ENCODE data around the gene PGA3.
A peak's percentile ranks its signal among the peaks of the same experiment; 100 is the strongest.
"Not testable (repeated sequence)": the region's sequence is repeated elsewhere in the genome, so short reads cannot be mapped to it uniquely, and the experiment has no call there.

Gene PGA3

DNA sequence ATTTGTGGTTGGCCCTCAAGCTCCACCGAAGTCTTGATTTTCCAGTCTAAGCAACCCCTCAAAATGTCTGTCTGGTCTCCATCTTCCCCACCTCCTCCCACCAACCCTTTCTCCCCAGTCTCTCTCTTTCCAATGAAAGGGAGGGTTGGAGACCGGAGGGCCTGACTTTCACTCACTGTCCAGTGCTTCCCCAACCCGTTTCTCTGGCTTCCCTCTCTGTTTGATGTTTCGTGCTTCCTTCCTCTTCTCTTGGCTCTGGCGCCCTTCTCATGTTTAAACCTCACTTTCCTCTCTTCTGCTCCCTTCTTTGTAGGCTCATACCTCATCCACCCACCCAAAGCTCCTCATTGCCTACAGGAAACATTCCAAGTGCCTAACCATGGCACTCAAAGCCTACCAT is 31.0 kb upstream of the PGA3 start:
- DNase-seq: no peak

DNA sequence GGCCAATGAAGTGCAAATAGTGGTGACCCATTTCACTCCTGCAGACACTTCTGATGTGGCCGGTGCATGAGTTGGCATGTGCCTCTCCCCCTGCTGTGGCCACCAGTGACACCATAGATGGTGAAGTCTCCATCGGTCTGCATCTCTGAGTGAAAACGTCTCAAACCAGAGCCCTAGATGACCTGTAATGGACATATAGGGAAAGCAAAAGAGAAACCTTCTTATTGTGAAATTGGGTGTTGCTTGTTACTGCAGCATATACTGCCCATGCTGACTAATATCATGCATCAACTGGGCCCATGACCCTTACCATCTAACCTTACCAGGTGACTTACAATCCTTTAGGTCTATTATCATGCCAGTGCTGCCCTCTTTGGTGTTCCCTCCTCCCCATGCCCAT is 30.4 kb upstream of the PGA3 start:
- DNase-seq: no peak

DNA sequence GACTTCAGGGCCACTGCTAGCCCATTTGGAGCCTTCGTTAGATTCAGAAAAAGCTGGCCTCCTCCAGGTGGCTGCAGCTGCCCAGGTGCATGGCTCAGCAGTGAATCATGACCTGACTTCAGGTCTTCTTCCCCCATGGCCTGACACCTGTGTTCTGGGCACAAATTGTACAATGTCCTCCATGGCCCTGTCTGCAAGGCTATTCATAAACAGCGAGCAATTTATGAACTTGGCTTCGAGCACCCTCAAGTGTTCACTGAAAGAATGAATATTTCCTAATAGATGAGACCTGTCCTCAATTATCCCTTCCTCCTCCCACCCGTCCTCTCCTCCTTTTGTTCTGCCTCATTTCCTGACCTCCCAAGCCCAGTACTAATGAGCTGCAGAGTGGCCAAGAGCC is 29.9 kb upstream of the PGA3 start:
- DNase-seq: no peak

DNA sequence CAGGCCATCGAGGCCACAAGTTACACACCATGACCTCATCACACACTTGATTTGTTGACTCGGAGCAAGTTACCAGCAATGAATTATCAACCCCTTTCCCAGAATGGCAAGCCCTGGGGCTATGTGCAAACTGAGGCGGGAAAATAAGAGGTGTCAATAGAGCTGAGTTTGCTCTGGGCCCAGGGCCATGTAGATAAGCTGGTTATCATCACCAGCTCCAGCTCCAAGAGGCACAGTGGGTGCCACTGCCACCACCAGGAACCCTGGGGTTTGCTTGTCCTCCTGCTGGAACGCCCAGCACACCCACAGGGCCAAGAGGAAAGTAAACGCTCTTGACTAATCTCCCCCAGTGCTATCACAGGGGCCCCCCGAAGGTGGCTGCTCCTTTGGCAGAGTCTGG is 29.0 kb upstream of the PGA3 start:
- no peak for DNase-seq

DNA sequence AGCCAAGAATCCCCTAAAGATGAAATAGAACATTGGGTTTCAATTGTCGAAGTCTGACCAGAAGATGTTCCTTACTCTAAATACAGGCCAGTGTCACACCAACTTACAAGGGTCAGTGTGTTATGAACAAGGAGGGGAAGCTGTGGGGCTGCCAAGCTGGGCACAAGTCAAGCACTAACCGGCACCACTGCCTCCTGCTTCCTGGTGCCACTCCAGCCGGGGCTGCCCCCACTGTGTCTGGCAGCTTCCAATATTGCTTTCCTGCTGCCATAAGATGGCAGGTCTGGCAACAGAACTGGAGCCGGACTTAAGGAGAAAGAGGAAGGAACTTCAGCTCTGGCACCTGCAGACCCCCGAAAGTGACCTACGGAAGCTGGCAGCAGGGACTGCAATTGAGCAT is 28.4 kb upstream of the PGA3 start:
- DNase-seq: no peak

DNA sequence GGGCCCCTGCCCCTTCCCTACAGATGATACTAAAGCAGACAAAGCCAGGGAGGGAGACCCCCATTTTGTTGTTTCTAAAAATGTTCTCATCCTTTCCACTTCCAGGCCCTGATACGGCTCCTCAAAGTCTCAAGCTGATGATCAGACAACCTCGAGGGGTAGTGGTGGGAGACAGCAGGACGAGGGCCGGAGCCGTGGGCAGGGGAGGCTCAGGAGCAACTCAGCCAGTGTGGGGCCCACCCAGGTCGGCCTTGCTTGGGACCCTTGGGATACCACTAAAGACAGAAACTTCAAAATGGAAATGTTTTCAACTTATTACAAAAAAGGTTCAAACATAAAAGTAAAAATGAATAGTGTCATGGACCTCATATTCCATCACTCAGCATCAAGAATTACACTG is 26.9 kb upstream of the PGA3 start:
- no peak for DNase-seq

DNA sequence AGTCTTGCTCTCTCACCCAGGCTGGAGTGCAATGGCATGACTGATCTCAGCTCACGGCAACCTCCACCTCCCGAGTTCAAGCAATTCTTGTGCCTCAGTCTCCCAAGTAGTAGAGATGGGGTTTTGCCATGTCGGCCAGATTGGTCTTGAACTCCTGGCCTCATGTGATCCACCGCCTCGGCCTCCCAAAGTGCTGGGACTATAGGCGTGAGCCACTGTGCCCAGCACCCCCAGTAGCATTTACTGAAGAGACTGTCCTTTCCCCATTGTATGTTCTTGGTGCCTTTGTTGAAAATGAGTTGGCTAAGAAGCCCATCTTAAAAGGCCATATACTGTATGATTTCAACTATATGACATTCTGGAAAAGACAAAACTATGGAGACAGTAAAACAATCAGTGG is 23.1 kb upstream of the PGA3 start:
- DNase-seq: not testable (repeated sequence)

DNA sequence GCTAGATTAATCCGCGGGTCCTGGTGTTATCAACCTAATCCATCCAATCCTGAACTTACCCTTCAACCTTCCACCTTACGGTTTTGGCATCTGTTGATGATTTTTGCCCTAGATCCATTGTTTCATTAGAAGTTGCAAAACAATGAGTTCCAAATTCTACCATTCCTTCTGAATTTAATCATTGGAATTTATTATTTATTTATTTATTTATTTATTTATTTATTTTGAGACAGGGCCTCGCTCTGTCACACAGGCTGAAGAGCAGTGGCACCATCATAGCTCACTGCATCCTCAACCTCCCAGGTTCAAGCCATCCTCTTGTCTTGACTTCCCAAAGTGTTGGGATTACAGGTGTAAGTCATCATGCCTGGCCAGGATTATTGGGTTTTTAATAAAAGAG is 21.8 kb upstream of the PGA3 start:
- DNase-seq: no peak

DNA sequence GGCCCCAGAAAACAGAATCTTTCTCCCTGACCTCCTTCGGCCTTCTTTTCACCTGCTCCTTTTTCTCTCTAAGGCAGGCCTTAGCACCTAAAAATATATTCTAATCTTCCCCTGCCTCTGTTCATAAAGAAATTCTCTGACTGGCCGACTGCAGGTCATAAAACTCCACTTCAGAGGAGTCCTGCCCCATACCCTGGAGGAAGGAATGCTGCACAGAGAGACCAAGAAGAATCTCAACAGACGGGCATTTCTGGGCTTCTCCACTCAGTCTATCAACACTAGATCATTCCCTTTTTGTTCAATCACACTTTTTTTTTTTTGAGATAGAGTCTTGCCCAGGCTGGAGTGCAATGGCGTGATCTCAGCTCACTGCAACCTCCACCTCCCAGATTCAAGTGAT is 19.7 kb upstream of the PGA3 start:
- no peak for DNase-seq

DNA sequence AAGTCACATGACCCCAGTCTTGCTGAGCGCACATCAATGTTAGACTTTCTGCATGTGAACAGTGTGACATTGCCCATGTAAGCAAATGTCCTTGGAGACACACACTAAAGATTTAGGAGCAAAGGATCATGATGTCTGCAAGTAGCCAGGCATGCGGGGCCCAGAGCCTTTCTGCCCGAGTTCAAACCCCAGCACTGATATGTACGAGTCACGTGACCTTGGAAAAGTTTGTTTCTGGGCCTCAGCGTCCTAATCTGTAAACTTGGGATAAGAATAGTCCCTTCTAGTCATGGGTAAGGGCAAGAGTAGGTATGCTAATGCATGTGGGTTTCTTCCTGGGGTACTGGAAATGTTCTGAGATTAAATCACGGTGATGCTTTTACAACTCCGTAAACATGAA is 16.8 kb upstream of the PGA3 start:
- DNase-seq: no peak

DNA sequence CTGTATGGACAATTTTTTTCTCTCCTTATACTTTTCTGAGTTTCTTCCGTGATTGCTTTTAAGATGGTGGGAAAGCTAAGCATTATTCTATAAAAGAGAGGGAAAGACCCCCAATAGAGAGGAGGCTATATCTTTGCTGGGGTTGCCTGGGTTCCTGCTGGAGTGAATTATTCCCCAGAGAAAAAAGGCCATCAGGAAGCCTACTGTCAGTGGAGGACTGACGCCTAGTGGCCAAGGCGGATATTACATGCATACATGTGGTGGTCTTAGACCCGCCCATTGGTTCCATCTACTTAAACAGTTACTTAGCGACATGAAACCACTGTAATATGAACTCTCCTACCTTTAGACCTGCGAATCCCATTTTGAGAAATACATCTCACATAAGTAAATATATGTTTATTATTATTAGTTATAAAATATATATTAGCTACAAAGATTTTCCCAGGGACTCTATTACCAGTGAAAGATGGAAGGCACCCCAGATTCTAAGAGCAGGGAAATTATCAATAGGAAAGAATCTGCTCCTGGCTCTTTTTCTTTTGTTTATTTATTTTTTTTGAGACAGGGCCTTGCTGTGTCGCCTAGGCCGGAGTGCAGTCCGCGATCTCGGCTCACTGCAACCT is 15.7 kb upstream of the PGA3 start:
- peak; percentile 93 for DNase-seq

DNA sequence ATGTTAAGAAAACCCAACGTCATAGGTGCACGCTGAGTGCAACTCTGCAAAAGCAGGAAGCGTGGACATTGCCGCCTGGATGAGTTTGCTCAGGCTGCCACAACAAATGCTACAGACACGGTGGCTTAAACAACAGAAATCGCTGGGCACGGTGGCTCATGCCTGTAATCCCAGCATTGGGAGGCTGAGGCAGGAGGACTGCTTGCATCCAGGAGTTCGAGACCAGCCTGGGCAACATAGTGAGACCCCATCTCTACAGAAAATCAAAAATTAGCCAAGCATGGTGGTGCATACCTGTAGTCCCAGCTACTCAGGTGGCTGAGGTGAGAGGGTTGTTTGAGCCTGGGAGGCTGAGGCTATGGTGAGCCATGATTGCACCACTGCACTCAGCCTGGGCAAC is 13.4 kb upstream of the PGA3 start:
- no peak for DNase-seq

DNA sequence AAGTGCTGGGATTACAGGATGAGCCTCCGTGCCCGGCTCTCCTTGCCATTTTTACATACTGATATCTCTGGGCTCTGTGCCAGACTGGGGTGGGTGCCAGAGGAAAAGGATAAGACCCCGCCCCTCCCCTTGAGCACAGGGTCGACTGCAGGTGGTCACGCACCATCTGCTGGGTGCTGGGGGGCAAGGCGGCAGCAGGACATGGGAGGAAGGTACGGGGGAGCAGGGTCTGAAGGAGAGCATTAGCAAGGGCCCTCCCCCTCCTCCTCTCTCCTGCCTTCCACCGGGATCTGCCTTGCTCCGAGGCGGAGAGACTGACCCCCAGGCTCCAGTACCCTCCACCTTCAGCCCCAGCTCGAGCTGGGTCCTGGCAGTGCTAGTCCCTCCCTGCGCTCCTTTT is 9.7 kb upstream of the PGA3 start:
- no peak for DNase-seq

DNA sequence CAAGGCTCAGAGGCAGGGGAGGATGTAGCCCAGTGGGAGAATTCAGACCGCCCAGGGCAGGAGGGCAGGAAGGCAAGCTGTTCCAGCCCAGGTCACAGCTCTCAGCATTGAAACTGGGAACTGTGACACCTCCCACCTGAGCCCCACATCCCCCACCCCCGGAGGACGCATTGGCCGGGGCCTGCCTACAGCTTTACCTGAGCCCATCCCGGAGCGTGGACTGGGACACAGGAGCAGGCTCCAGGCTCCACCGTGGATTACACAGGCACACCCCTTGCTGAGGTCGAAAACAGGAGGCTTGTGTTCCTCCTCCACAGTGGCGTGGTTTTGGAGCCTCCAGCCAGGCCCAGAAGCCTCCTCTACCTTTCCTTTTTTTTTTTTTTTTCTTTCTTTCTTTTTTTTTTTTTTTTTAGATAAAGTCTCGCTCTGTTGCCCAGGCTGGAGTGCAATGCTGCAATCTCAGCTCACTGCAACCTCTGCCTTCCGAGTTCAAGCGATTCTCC is 9.1 kb upstream of the PGA3 start:
- no peak for DNase-seq

DNA sequence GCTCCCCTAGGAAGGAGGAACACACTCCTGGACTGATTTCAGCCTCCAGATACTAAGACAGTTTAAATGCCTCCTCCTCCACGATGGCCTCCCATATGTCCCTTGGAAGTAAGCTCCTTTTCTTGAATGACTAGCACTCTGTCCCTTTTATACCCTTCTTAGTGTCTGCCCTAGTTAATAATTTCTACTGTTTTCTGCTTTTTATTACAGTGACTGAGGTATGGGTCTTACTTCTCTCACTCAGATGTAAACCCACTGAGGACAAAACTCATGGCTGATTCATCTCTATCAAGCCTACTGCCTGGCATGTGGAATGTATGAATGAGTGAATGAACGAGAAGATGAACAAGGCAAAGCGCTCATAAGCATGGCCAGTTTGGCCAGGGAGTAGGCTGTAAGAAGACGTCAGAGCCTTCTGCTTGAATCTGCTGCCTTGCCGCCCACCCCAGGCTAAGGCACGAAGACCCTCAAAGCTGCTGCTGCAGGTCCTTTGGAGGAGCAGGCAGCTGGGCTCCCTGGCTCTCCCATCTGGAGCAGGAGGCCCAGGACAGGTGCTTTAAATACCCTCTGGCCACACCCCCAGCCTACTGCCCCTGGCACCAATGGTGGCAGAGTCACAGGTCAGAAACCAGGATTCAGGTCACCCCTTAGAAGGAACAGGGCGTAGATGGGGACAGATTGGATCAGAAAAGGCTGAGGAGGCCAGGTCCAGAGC is 8.2 kb upstream of the PGA3 start:
- no peak for DNase-seq

DNA sequence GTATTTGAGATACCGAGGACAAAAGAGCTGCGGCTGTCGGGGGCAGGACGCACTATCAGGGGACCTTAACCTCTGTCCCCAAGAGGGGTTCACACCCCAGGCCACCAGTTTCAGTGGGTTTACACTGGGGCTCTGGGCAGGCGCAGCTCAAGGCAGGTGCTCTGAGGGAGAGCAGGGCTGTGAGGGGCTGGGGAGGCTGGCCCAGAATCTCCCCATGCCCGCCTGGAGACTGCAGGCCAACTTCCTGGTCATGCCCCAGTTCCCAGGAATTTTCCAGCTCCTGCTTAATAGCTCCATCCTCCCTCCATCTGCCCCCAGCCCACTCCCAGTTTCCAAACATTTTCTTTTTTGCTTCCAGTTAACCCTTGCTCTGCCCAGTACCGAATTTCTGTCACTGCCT is 7.6 kb upstream of the PGA3 start:
- DNase-seq: no peak

DNA sequence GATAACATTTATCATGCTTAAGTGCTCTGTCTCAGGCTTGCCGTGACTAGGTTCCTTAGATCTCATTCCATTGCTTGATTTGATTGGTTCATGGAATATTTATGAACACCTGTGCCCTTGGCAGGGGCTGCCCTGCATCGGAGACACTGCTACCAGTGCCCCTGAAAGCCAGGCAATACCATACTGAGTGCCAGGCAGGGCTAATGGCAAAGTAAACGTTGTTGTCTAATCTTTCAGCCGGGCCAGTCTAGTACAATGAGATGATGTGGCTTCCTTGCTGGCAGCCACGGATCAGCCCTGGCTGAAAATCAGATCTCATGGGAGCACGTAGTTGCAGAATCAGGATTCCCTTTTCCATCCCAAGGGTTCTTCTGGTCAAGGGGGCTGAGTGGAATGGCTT is 5.0 kb upstream of the PGA3 start:
- no peak for DNase-seq

DNA sequence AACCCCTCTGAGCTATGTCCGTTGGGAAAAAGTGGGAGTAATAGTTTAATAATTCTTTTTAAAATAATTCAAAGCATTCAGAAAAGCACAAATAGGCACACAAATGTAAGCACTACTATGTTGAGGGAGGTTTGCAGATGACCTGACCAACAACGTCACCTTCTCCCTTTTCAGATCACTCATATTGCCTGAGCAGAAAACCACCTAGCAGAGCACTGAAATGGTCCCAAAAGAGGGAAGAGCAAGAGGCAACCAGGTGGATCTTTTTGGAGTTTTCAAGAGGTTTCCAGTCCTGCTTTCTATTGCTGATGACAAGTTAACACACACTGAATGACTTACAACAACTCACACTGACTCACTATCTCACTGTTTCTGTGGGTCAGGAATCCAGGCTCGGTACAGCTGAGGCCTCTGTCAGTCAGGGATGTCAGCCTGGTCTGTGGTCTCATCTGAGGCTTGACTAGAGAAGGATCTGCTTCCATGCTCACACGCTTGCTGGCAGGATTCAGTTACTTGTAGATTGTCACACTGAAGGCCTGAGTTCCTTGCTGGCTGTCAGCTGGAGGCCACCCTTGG is 4.3 kb upstream of the PGA3 start:
- no peak for DNase-seq

DNA sequence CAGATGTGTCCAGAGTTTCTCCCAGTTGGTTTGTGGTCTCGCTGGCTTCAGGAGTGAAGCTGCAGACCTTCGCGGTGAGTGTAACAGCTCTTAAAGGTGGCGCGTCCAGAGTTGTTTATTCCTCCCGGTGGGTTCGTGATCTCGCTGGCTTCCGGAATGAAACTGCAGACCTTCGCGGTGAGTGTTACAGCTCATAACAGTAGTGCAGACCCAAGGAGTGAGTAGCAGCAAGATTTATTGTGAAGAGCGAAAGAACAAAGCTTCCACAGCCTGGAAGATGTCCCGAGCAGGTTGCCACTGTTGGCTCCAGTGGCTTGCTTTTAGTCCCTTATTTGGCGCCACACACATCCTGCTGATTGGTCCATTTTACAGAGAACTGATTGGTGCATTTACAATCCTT is 1.8 kb upstream of the PGA3 start:
- DNase-seq: no peak

DNA sequence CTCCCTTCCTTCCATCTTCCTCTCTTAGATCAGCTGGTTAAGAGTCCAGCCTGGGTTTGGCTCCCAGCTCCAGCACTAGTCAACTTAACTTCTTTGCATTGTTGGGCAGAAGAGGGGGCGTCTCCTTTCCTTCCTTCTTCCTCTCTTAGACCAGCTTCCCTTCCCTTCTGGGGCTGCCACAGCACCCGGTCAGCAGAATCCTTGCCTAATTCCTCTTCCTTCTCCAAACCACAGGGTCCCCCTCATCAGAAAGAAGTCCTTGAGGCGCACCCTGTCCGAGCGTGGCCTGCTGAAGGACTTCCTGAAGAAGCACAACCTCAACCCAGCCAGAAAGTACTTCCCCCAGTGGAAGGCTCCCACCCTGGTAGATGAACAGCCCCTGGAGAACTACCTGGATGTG is 558 bp downstream of the PGA3 start:
- DNase-seq: not testable (repeated sequence)

DNA sequence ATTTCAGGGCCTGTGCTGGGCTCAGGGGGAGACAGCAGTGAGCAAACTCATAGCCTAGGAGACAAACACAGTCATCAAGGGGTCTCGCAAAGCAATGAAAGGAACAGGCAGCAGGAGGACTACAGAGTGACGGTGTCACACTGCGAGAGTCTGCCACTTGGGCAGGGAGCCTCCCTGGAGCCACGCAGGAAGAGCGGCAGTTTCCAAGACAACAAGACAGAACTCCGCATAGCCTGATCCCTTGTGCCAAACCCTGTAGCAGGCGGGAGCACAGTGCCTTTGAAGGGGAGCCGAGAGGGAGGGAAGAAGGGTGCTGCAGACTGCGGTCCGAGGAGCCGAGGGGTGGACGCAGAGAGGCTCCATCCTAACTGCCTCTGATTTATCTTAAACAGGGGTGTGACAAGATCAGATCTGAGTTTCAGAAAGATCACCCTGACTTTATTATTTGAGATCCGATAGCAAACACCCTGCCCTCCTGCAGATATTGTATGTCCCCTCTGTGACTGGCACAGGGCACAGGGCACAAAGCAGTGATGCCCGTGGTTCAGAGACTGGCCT is 1.3 kb downstream of the PGA3 start:
- not testable (repeated sequence) for DNase-seq

DNA sequence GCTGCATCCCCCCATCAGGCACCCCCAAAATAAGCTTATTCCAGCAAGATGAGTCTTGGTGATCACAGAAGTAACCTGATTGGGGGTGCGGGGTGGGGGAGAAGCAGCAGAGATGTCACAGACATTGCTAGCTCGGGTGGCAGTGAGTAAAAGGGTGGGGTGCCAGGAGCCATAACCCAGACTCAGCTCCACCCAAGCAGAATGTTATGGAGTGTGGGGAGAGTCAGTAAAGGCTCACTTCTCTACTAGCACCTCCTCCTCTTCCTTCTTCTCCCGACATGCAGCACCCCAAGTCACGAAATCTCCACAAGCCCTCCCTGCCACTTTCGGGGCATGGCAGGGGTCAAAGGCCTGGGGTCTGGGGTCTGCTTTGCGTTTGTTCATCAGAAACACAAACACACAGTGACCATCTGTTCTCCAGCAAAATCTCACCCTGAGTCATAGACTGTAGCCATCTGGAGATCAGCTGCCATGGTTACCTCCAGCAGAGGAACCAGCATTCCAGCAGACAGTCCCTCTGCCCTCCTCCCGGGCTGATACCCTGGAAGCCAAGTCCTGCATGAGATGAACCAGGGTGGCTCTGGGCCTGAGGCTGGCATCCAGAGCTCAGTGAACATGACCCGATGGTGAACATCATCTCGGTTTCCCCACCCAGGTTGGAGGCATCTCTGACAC is 4.5 kb downstream of the PGA3 start:
- not testable (repeated sequence) for DNase-seq

DNA sequence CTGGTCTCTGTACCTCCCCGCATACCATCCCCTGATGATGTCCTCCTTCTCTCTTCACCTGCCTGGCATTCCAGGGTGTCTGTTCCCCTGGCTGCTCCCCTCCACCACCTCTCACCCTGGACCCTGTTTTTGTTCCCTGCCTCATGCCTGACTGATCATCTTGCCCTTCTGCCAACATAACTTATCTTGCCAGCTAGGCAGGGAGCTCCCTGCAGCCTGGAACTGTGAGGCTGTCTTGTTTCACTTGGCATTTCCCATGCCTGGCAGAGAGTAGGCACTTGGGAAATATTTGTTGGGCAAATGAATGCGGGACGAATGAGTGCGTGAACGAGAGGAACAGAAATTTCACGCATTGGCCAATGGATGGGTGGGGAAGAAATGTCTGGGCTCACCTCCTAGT is 7.3 kb downstream of the PGA3 start:
- DNase-seq: not testable (repeated sequence)
